Measurements from ENCODE around the gene ESAM. TPM values are rescaled to one million over a fixed set of nuclear protein-coding genes. Genes with fewer than 3 reads are reported as not detected.

The ESAM gene
- total RNA-seq, 1 donor from 2014 or later, result 0.85 TPM

DNA sequence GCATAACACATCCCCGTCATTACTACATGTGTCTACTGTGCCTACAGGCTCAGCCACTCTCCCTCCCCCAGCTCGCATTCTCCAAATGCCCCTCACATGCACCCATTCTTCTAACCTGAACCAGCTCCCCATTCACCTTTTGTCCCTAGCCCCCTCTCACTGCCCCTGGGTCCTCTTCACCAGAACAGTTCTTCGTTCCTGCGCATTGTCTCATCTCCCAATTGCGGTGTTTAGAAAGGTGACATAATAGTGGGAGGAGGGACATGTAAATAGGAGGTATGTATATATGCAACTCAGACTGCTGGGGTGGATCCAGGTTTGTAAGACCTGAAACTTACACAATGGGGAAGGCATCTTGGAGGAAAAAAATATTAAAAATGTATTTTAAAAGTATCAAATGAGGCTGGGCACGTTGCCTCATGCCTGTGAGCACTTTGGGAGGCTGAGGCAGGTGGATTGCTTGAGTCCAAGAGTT lies 5.3 kb downstream of the ESAM start:
- H3K4me3 Mint-ChIP-seq, result no peak overlapping the region
- no peaks in the 10 kb centered on the region for H3K36me3 Mint-ChIP-seq
- peaks cover 19% of the 10 kb centered on the region for H3K4me1 Mint-ChIP-seq
- H3K27me3 Mint-ChIP-seq (ENCODE audit: low read depth), result peaks cover 95% of the 10 kb centered on the region
- TF ChIP-seq, protein P1, sequence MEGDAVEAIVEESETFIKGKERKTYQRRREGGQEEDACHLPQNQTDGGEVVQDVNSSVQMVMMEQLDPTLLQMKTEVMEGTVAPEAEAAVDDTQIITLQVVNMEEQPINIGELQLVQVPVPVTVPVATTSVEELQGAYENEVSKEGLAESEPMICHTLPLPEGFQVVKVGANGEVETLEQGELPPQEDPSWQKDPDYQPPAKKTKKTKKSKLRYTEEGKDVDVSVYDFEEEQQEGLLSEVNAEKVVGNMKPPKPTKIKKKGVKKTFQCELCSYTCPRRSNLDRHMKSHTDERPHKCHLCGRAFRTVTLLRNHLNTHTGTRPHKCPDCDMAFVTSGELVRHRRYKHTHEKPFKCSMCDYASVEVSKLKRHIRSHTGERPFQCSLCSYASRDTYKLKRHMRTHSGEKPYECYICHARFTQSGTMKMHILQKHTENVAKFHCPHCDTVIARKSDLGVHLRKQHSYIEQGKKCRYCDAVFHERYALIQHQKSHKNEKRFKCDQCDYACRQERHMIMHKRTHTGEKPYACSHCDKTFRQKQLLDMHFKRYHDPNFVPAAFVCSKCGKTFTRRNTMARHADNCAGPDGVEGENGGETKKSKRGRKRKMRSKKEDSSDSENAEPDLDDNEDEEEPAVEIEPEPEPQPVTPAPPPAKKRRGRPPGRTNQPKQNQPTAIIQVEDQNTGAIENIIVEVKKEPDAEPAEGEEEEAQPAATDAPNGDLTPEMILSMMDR (IDR thresholded peaks at IDR 0.05; ENCODE audit: unreplicated experiment), result no peak
- no peak overlapping the region for H3K27ac Mint-ChIP-seq
- no peaks in the 10 kb centered on the region for H3K9me3 Mint-ChIP-seq
- DNase-seq (ENCODE audit: low spot score in 2 of 2, unreplicated experiment in 2 of 2), result no peak

GRCh38 chr11:124756033-124756752 lies 5.9 kb downstream of the ESAM start:
- no peaks in the 10 kb centered on the region for H3K9me3 Mint-ChIP-seq
- peaks cover 19% of the 10 kb centered on the region for H3K4me1 Mint-ChIP-seq
- H3K27ac Mint-ChIP-seq, result no peak overlapping the region
- no peak for DNase-seq (ENCODE audit: low spot score in 2 of 2, unreplicated experiment in 2 of 2)
- TF ChIP-seq, protein P1 (IDR thresholded peaks at IDR 0.05; ENCODE audit: unreplicated experiment), result no peak
- H3K36me3 Mint-ChIP-seq, result no peaks in the 10 kb centered on the region
- peaks cover 93% of the 10 kb centered on the region for H3K27me3 Mint-ChIP-seq (ENCODE audit: low read depth)
- H3K4me3 Mint-ChIP-seq, result no peak overlapping the region

DNA sequence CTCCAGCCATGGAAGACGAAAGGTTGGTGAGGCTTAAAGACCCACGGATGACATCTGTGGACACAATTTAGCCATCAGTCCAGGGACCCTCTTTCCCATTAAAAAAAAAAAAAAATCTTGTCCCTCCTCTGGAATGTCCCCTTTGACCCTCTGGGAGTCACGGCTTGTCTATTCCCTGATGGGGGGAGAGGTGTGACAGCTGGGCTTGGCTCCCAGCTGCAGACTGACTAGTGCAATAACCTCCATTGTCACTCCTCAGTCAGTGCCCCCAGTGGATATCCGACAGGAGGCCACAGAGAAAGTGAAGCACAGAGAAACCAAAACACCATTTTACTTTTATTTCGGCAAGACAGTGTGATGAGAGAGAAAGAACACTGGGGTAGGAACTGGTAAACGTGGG lies 7.4 kb downstream of the ESAM start:
- Mint-ChIP-seq H3K9me3 (no peaks in the 10 kb centered on the region), H3K27me3 (ENCODE audit: low read depth) (peaks cover 93% of the 10 kb centered on the region), H3K4me1 (peaks cover 14% of the 10 kb centered on the region), H3K27ac (no peak overlapping the region), H3K4me3 (no peak overlapping the region), H3K36me3 (no peaks in the 10 kb centered on the region)
- DNase-seq (ENCODE audit: low spot score in 2 of 2, unreplicated experiment in 2 of 2), result no peak
- TF ChIP-seq, protein P1 (IDR thresholded peaks at IDR 0.05; ENCODE audit: unreplicated experiment), result no peak

DNA sequence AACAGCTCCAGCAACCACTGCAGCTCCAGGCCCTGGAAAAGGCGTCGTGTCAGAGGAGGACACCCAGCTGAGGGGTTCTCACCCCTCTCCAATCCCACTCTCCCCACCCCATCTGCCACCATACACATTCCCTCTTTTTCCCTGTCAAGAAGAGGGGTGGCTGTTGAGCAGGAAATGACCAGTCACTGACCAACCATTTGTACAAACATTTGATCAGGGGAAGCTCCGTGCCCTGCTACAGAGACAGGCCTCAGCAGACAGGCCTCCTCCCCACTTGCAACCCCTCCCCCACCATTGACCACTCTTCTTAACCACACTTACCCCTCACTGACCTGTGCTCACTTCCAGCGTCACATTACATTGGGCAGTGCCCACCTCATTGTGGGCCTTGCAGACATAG lies 7.8 kb downstream of the ESAM start:
- Mint-ChIP-seq H3K9me3 (no peaks in the 10 kb centered on the region), H3K27ac (no peak overlapping the region)

DNA sequence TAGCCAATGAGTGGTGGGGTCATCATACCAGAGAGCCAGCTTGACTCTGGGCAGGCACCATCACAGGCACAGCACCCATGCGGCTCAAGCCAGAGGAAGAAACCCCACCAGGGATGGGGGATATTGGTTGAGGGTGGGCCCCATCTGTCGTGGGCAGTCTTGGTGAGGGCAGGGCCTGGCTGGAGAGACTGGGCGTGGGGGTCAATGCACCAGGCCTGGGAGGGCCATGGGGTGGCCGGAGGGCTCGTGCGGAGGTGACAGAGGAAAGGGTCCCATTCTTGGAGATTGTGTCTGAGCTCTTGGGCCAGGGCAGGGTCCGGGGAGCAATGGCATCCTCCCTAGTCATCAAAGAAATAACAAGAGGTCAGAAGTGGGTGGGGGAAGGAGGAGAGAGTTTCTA lies 8.5 kb downstream of the ESAM start:
- H3K27ac Mint-ChIP-seq, result no peak overlapping the region
- TF ChIP-seq, protein P1 (IDR thresholded peaks at IDR 0.05; ENCODE audit: unreplicated experiment), result no peak
- peaks cover 93% of the 10 kb centered on the region for H3K27me3 Mint-ChIP-seq (ENCODE audit: low read depth)
- peaks cover 8% of the 10 kb centered on the region for H3K4me1 Mint-ChIP-seq
- H3K9me3 Mint-ChIP-seq, result no peaks in the 10 kb centered on the region
- H3K4me3 Mint-ChIP-seq, result no peak overlapping the region
- no peaks in the 10 kb centered on the region for H3K36me3 Mint-ChIP-seq
- no peak for DNase-seq (ENCODE audit: low spot score in 2 of 2, unreplicated experiment in 2 of 2)

More for the DNA sequence above, 7.8 kb downstream of the ESAM start:
- Mint-ChIP-seq H3K36me3 (no peaks in the 10 kb centered on the region), H3K4me1 (peaks cover 14% of the 10 kb centered on the region), H3K4me3 (no peak overlapping the region), H3K27me3 (ENCODE audit: low read depth) (peaks cover 93% of the 10 kb centered on the region)
- no peak for DNase-seq (ENCODE audit: low spot score in 2 of 2, unreplicated experiment in 2 of 2)
- TF ChIP-seq, protein P1 (IDR thresholded peaks at IDR 0.05; ENCODE audit: unreplicated experiment), result no peak

All from mesothelial cell of epicardium (in vitro differentiated cells).